GM12892 (cell line): ENCODE data around the gene SPEM2.

Experiments used
- POLR2A ChIP-seq: IDR thresholded peaks from 2 replicates; pipeline ENCODE4 v1.6.1; 2011; ENCODE audit warnings: low read depth, low read length, control low read depth
- TAF1 ChIP-seq: IDR thresholded peaks from 2 replicates; pipeline ENCODE4 v1.6.1; 2011; ENCODE audit warnings: low read depth, mild to moderate bottlenecking, control low read depth, low read length, borderline replicate concordance

DNA sequence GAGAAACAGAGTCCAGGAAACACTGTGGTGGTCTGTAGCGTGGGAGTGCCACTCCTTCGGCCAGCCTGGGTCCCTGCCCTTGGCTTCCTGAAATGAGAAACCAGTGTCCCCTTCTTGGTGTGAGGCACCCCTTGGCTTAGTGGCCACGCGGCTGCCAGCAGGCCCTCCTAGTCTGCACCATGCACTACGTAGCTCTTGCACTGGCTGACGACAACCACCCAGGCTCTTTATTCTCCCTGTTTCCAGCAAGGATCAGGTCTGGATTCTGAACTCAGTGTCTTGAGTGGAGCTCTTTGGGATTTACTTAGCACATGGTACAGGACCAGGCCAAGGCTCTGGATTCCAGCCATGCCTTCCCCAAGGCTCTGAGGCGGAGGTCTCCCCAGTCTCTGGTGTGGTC lies 2.1 kb downstream of the SPEM2 start:
- no peak for TF ChIP-seq POLR2A
- TF ChIP-seq TAF1, result no peak
